ENCODE measurements around the gene RAP1A.

The RAP1A gene

DNA sequence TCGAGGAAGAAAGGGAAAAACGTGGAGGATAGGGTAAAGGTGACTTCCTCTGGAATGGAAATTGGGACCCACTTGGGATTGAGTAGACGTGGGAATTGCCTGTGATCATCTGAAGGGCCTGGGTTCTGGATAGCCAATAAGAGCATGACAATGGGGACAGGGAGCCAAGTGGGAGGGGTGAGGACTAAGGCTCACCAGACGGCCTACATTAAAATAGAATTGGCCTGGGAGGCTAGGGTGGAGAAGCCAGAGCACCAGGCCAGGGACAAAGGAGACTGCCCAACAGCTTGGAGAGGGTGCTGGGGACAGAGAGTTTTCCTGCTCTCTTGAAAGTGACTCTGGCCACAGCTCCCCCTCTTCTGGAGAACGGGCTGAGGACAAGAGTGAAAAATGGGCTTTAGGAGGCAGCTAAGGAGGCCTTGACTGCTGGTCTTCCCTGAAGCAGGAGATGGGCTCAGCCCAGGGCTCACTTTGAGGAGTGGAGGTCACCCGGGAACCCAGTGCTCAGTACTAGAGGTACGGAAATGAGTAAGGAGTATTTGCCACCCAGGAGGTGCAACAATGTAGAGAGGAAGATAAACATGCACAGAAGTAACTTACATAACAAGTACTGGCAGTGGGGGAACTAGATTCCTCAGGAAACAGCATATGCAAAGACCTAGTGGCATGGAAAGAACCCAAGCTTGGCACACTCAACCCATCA lies 100.8 kb downstream of the RAP1A start:
- DNase-seq (ENCODE audit: low spot score) = no peak

- DNase-seq (ENCODE audit: low spot score) = no peak
Observed at GRCh38 chr1:111720977-111721786, 101.6 kb downstream of the RAP1A start.

DNA sequence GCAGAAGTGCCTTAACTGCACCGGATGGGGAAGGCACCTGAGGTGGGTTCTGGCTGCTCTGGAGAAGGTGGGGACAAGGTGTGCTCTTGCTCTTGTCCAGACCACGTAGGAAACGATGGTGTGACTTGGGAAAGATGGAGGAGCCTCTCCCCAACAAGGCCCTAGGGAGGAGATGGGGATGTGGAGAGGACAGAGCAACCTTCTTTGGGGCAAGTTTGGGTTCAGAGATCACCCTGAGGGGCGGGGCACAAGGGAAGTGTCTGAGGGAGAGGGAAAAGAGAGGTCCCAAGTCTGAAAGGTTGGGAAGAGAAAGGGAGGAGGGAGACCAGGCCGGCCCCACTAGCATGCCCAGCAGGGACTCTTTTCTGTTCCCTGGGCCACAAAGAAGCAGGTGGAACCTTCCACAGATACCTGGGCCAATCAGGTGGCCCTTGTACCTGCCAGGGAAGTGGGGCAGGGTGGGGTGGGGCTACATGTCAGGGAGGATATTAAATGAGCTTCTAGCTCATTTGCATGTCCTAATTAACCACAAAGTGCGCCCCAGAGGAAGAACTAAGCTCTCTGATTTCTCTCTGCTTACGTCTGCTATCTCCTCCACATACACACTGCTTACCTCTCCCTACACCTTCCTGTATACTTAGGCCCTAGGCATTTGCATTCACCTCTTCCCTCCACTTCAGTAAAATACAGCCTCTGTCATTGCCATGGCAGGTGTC lies 103.7 kb downstream of the RAP1A start:
- no peak for DNase-seq (ENCODE audit: low spot score)

- no peak for DNase-seq (ENCODE audit: low spot score)
Observed at GRCh38 chr1:111723871-111724270, 104.3 kb downstream of the RAP1A start.

DNA sequence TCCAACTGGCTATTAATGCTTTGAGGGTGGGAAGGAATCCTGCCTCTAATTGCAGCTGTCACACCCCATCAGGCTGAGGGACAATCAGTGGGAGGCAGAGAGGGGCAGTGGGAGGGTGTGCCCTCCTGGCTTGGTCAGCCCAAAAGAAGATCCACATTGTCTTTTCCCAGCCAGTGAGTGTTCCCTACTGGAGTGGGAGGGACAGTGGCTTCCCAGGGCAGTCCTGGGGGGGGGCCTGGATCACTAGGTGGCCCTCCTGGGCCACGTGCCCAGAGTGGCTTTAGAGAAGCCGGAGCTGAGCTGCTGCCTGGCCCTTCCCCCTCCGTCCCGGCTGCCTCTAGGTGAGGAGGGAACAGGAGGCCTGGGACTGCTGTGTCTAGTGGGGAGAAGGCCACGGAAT lies 105.6 kb downstream of the RAP1A start:
- no peak for DNase-seq (ENCODE audit: low spot score)

GRCh38 chr1:111727056-111727455 lies 107.5 kb downstream of the RAP1A start:
- DNase-seq (ENCODE audit: low spot score) = no peak

GRCh38 chr1:111729271-111729921 lies 109.8 kb downstream of the RAP1A start:
- no peak for DNase-seq (ENCODE audit: low spot score)

GRCh38 chr1:111729946-111730681 lies 110.5 kb downstream of the RAP1A start:
- no peak for DNase-seq (ENCODE audit: low spot score)

DNA sequence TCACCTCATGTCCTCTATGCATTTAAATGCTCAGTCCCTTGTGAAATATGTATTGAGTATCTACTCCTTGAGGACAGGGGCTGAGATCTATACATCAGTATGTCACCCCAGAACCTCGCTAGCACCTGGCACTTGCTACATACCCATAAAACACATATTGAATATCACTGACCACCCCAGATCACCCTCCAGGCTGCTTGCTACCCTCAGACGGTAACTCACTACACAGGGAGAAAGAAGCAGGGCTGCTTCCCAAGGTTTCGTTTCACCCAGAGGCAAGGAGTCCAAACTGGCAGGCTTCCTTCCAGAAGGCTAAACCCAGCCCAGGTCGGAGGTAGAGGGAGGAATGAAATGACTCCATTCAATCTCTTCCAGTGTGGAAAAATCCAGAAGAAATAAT lies 111.1 kb downstream of the RAP1A start:
- DNase-seq (ENCODE audit: low spot score) = no peak

GRCh38 chr1:111731956-111732355 lies 112.4 kb downstream of the RAP1A start:
- no peak for DNase-seq (ENCODE audit: low spot score)

GRCh38 chr1:111732718-111733117 lies 113.1 kb downstream of the RAP1A start:
- no peak for DNase-seq (ENCODE audit: low spot score)

- DNase-seq (ENCODE audit: low spot score) = no peak
Observed at GRCh38 chr1:111733183-111733991, 113.8 kb downstream of the RAP1A start.

DNA sequence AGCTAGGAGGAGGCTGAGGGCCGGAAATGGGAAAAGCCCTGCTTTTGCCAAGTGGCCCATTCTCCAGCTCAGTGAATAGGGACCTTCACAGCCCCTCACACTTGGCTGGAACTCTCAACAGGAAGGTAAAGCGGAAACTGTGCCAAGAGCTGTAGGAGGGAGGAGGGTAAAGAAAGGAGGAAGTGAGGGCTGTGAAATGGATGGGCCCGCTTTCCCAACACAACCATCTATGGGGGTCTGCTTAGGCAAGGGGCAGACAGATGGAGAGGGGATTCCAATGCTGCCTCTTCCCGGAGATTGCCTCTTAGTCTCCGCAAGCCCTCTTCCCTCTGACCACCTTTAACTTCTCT lies 114.4 kb downstream of the RAP1A start:
- no peak for DNase-seq (ENCODE audit: low spot score)

GRCh38 chr1:111734426-111734825 lies 114.8 kb downstream of the RAP1A start:
- DNase-seq (ENCODE audit: low spot score) = no peak

- no peak for DNase-seq (ENCODE audit: low spot score)
Observed at GRCh38 chr1:111734856-111735255, 115.3 kb downstream of the RAP1A start.

DNA sequence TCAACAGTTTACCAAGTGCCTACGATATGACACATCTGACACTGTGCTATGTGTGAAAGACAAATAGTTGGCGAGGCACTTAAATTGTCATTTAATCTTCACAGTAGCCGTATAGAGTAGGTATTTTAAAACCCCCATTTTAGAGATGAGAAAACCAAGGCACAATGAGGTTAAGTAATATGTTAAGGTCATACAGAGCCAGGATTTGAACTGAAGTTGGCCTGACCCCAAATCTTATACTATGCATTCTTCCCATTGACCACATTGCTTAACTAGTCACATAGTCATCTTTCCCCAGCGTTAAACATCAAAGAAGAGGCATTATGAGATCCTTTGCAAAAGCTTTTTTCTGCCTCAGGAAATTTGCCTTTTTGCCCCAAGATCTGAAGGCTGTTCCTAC lies 115.7 kb downstream of the RAP1A start:
- DNase-seq (ENCODE audit: low spot score) = no peak

GRCh38 chr1:111735858-111736544 lies 116.4 kb downstream of the RAP1A start:
- no peak for DNase-seq (ENCODE audit: low spot score)

- DNase-seq (ENCODE audit: low spot score) = no peak
Observed at GRCh38 chr1:111736548-111737215, 117.1 kb downstream of the RAP1A start.

- DNase-seq (ENCODE audit: low spot score) = no peak
Observed at GRCh38 chr1:111737216-111738132, 117.9 kb downstream of the RAP1A start.

Data from hematopoietic multipotent progenitor cell treated with erythropoietin and hydrocortisone succinate and interleukin-3 and kit ligand, for 15 days (in vitro differentiated cells).